Keratinocyte (primary cell): ENCODE results near the gene TSPEAR. TPM values are rescaled to one million over a fixed set of nuclear protein-coding genes. Genes with fewer than 3 reads are reported as not detected.

Experiments
- DNase-seq: peaks from one replicate; pipeline ENCODE4 v3.0.0-alpha.2; 2011; ENCODE audit warnings: low read depth, missing footprints, low spot score
- FAIRE-seq: peaks from 2 replicates; lab custom pipeline; 2011; peaks lifted over from hg19 to GRCh38; lab: Jason Lieb, UNC
- H2AFZ ChIP-seq: 2 replicates; pipeline ENCODE4 v1.6.0; 2012; ENCODE audit warnings: low read length, control low read depth, inconsistent platforms; ENCODE audit not compliant: control insufficient read depth
- H3K27ac ChIP-seq: 2 replicates; pipeline ENCODE4 v1.5.1; 2011; ENCODE audit warnings: low read length; ENCODE audit not compliant: control insufficient read depth, insufficient read depth
- H3K27me3 ChIP-seq: 3 replicates; pipeline ENCODE4 v1.6.0; 2011; ENCODE audit warnings: low read length; ENCODE audit not compliant: control insufficient read depth, insufficient read depth; ENCODE audit errors: extremely low read depth
- H3K36me3 ChIP-seq, 2 experiments: 2 replicates in 1 of 2; 3 replicates in 1 of 2; pipeline ENCODE4 v1.5.1; 2011; ENCODE audit warnings: low read length in 2 of 2, mild to moderate bottlenecking in 1 of 2; ENCODE audit not compliant: control insufficient read depth in 2 of 2, insufficient read depth in 2 of 2; ENCODE audit errors: extremely low read depth in 1 of 2
- H3K4me1 ChIP-seq: 3 replicates; pipeline ENCODE4 v1.5.1; 2011; ENCODE audit warnings: low read length; ENCODE audit not compliant: control insufficient read depth, insufficient read depth; ENCODE audit errors: extremely low read depth
- H3K4me2 ChIP-seq: 3 replicates; pipeline ENCODE4 v1.6.0; 2011; ENCODE audit warnings: low read depth, low read length; ENCODE audit not compliant: control insufficient read depth, insufficient read depth; ENCODE audit errors: extremely low read depth
- H3K4me3 ChIP-seq, 3 experiments: fragments of 200-600 bp in 1 of 3; sonication (generic) in 1 of 3; 2 replicates in 2 of 3; 3 replicates in 1 of 3; pipeline ENCODE4 v1.5.1; 2011 to 2016; ENCODE audit warnings: low read length in 3 of 3, mild to moderate bottlenecking in 3 of 3, control low read depth in 2 of 3, inconsistent platforms in 1 of 3, low read depth in 1 of 3, mixed read lengths in 1 of 3, mixed run types in 1 of 3, moderate library complexity in 1 of 3; ENCODE audit not compliant: control insufficient read depth in 2 of 3, insufficient read depth in 2 of 3; ENCODE audit errors: extremely low read depth in 1 of 3
- H3K79me2 ChIP-seq: 2 replicates; pipeline ENCODE4 v1.6.0; 2012; ENCODE audit warnings: low read length; ENCODE audit not compliant: control insufficient read depth, insufficient read depth
- H3K9ac ChIP-seq: 3 replicates; pipeline ENCODE4 v1.6.0; 2011; ENCODE audit warnings: low read length; ENCODE audit not compliant: control insufficient read depth, insufficient read depth; ENCODE audit errors: extremely low read depth
- H3K9me1 ChIP-seq: 3 replicates; pipeline ENCODE4 v1.6.0; 2011; ENCODE audit warnings: low read length; ENCODE audit not compliant: control insufficient read depth, insufficient read depth; ENCODE audit errors: extremely low read depth
- H3K9me3 ChIP-seq: 2 replicates; pipeline ENCODE4 v1.5.1; 2012; ENCODE audit warnings: low read depth, low read length; ENCODE audit not compliant: control insufficient read depth
- H4K20me1 ChIP-seq: 3 replicates; pipeline ENCODE4 v1.6.0; 2011; ENCODE audit warnings: low read length; ENCODE audit not compliant: control insufficient read depth, insufficient read depth; ENCODE audit errors: extremely low read depth
- CTCF ChIP-seq, 3 experiments: IDR thresholded peaks in 1 of 3; conservative IDR thresholded peaks in 1 of 3; optimal IDR thresholded peaks in 1 of 3; 2 replicates in 2 of 3; 3 replicates in 1 of 3; pipeline versions ENCODE3 to v1.5.1; 2011; ENCODE audit warnings: low read length in 3 of 3, mild to moderate bottlenecking in 3 of 3, moderate library complexity in 2 of 3, control low read depth in 1 of 3, inconsistent platforms in 1 of 3; ENCODE audit not compliant: insufficient read depth in 2 of 3; ENCODE audit errors: extremely low read depth in 1 of 3
- EZH2 ChIP-seq: IDR thresholded peaks from one replicate; pipeline ENCODE4 v1.6.1; 2012; ENCODE audit warnings: inconsistent platforms, mild to moderate bottlenecking, low read length, moderate library complexity
- dilution Hi-C: fragments of 300-500 bp; cut with MboI; formaldehyde crosslinking; loops from one replicate; pipeline ENCODE4 v1.7.0; 2020; ENCODE audit warnings: low sequenced_read_pairs; ENCODE audit not compliant: extremely low pct_ligation_motif_present
- polyA plus RNA-seq, 5 experiments: library from polyadenylated mRNA; depleted of rRNA in 3 of 5; stranded (reverse) in 3 of 5; stranded (forward) in 1 of 5; unstranded in 1 of 5; fragments of >200 nt; gene quantifications; 1 replicate in 1 of 5; 2 replicates in 3 of 5; 3 replicates in 1 of 5; pipeline versions ENCODE4 v1.2.1 to v1.2.3, GENCODE V29; 2011 to 2012; ENCODE audit warnings: missing spikeins in 2 of 5, low read depth in 1 of 5, low replicate concordance in 1 of 5

TSPEAR gene
- polyA plus RNA-seq, 1 donor (not counting 4 experiments of a cell fraction or from before 2014, with no cell fraction given): 0.12 TPM

DNA sequence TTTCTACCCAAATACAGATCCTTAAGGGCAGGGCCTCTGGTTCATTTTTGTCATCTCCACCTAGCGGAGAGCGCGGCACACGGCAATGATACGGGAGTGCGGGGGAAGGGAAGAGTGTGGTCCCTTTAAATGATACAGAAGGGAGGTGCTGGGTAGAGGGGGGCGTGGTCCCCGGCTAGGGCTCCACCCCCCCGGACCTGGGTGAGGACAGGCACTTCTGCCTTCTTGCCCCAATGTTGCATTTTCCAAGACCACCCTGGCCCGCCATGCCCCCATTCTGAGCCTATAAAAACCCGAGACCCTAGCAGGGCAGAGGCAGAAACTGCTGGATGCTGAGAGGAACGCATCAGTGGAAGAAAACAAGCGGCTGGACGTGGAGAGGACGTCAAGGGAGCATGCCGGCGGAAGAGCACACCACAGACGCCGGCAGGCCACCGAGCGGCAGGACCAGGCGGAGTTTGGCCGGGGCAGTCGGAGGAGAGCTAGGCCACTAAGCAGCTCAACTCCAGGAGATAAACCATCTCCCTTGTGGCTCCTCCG lies 226.0 kb downstream of the TSPEAR start:
- no peaks in the 10 kb centered on the region for H3K36me3 ChIP-seq
- no peak overlapping the region for H3K4me3 ChIP-seq
- no peak overlapping the region for H3K4me2 ChIP-seq
- no peaks in the 10 kb centered on the region for H3K9me1 ChIP-seq
- DNase-seq (no peak), FAIRE-seq (no peak)
- no peaks in the 10 kb centered on the region for H3K9me3 ChIP-seq
- TF ChIP-seq CTCF (optimal IDR thresholded peaks at IDR 0.05 in 1 of 3, IDR thresholded peaks at IDR 0.05 in 1 of 3, conservative IDR thresholded peaks at IDR 0.05 in 1 of 3; ENCODE audit: extremely low read depth in 1 of 3, insufficient read depth in 2 of 3, low read length in 3 of 3) (peak in 1 of 3 experiments; percentile 18), EZH2 (no peak)
- no peak overlapping the region for H2AFZ ChIP-seq
- no peaks in the 10 kb centered on the region for H3K27me3 ChIP-seq
- no peaks in the 10 kb centered on the region for H3K4me1 ChIP-seq
- no peaks in the 10 kb centered on the region for H4K20me1 ChIP-seq
- H3K9ac ChIP-seq: no peak overlapping the region
- no peaks in the 10 kb centered on the region for H3K79me2 ChIP-seq
- dilution Hi-C loops: loop anchor here (25.0 kb wide), 1 partner anchor 252 kb away; no protein-coding TSS in a partner anchor
- H3K27ac ChIP-seq: no peak overlapping the region

DNA sequence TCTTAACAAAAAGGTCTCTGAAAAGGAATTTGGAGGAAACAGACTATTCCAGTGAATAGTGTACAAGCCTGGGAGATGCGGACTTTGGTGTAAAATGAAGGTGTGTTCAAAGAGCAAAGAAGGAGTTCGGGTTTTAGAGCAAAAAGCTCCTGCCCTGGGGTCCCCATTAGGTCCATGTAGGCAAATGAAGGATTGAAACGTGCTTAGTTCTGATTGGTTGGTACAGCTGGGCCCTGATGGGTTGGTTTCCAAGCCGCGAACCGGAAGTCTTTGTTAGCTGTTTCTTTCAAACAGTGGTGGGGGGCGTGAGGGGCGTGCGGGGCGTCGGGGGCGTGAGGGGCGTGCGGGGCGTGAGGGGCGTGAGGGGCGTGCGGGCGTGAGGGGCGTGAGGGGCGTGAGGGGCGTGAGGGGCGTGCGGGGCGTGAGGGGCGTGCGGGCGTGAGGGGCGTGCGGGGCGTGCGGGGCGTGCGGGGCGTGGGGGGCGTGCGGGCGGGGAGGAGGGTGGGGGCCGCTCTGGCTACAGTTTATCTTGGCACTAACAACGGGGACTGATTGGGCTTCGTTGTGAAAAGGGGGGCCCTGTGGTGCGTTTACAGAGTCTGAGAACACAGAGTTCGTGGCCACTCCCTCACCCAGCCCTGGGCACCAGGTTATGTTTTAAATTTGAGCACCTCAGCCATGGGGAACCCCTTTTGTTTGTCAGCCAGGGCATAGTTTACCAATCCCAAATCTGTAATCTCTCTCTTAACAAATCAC lies 226.7 kb downstream of the TSPEAR start:
- dilution Hi-C loops: loop anchor here (25.0 kb wide), 1 partner anchor 253 kb away; no protein-coding TSS in a partner anchor
- Histone ChIP-seq H3K9ac (no peak overlapping the region), H3K4me2 (no peak overlapping the region), H3K36me3 (no peaks in the 10 kb centered on the region), H3K27ac (no peak overlapping the region), H3K4me1 (no peaks in the 10 kb centered on the region), H3K79me2 (no peaks in the 10 kb centered on the region), H3K4me3 (no peak overlapping the region), H3K9me3 (no peaks in the 10 kb centered on the region), H3K9me1 (no peaks in the 10 kb centered on the region), H3K27me3 (no peaks in the 10 kb centered on the region), H2AFZ (no peak overlapping the region), H4K20me1 (no peaks in the 10 kb centered on the region)
- no peak for FAIRE-seq
- no peak for TF ChIP-seq CTCF (optimal IDR thresholded peaks at IDR 0.05 in 1 of 3, IDR thresholded peaks at IDR 0.05 in 1 of 3, conservative IDR thresholded peaks at IDR 0.05 in 1 of 3; ENCODE audit: extremely low read depth in 1 of 3, insufficient read depth in 2 of 3, low read length in 3 of 3)
- no peak for TF ChIP-seq EZH2
- no peak for DNase-seq
